Gastrocnemius medialis (tissue), 4 donors: Measurements from ENCODE around the gene NTM. TPM values are rescaled to one million over a fixed set of nuclear protein-coding genes. Genes with fewer than 3 reads are reported as not detected.

ENCODE experiments used
- ATAC-seq, 2 donors: fragments of 150-250 bp; one replicate each; pipeline ENCODE4 v1.9.1; 2016
- DNase-seq, 2 donors: peaks; one replicate each; pipeline ENCODE4 v3.0.0-alpha.2; 2019
- H3K27ac ChIP-seq, 4 donors: fragments of 200-600 bp; sonication (generic); 1 replicate in 1 of 4; 2 replicates in 3 of 4; pipeline ENCODE4 v1.5.1; 2016 to 2018; ENCODE audit warnings: mild to moderate bottlenecking in 2 of 4, moderate library complexity in 1 of 4
- H3K27me3 ChIP-seq, 3 donors: fragments of 200-600 bp; sonication (generic) in 2 of 3; 1 replicate in 1 of 3; 2 replicates in 2 of 3; pipeline versions ENCODE4 v1.5.1 to v1.6.0; 2016 to 2019; ENCODE audit warnings: mild to moderate bottlenecking in 1 of 3, moderate library complexity in 1 of 3
- H3K36me3 ChIP-seq, 2 donors: fragments of 200-600 bp; sonication (generic) in 1 of 2; one replicate each; pipeline ENCODE4 v1.5.1; 2017 to 2018
- H3K4me1 ChIP-seq, 2 donors: fragments of 200-600 bp; sonication (generic) in 1 of 2; one replicate each; pipeline ENCODE4 v1.5.1; 2016 to 2017; ENCODE audit warnings: mild to moderate bottlenecking in 2 of 2
- H3K4me3 ChIP-seq, 4 donors: fragments of 200-600 bp; sonication (generic) in 3 of 4; 1 replicate in 1 of 4; 2 replicates in 3 of 4; pipeline ENCODE4 v1.5.1; 2016 to 2019; ENCODE audit warnings: mild to moderate bottlenecking in 2 of 4
- H3K9me3 ChIP-seq, 3 donors: fragments of 200-600 bp; sonication (generic) in 2 of 3; 1 replicate in 1 of 3; 2 replicates in 2 of 3; pipeline ENCODE4 v1.5.1; 2016 to 2019
- CTCF ChIP-seq, 5 experiments: fragments of 450-650 bp in 3 of 5; fragments of 200-600 bp in 2 of 5; sonication (generic) in 2 of 5; IDR thresholded peaks in 4 of 5; conservative IDR thresholded peaks in 1 of 5; 1 replicate in 4 of 5; 2 replicates in 1 of 5; pipeline ENCODE4 v1.5.1; 2016 to 2019; ENCODE audit warnings: antibody characterized with exemption in 5 of 5, mild to moderate bottlenecking in 3 of 5, moderate library complexity in 3 of 5
- POLR2A ChIP-seq, 2 donors: fragments of 450-650 bp; IDR thresholded peaks; one replicate each; pipeline ENCODE4 v1.6.1; 2017; ENCODE audit warnings: antibody characterized with exemption in 2 of 2, mild to moderate bottlenecking in 2 of 2, moderate library complexity in 2 of 2
- in situ Hi-C, 4 donors: fragments of 200-750 bp; cut with MboI; loops; one replicate each; pipeline versions ENCODE4 v1.15.0 to v1.8.0; 2017; ENCODE audit warnings: low sequenced_read_pairs in 4 of 4
- intact Hi-C: fragments of 100-400 bp; cut with DNase I; formaldehyde crosslinking; loops from one replicate; pipeline ENCODE4 v1.15.1; 2023; ENCODE audit warnings: low total_unique reads
- total RNA-seq, 4 donors: library from RNA; depleted of rRNA; stranded (reverse); fragments of >200 nt; gene quantifications; one replicate each; pipeline versions ENCODE4 v1.1.0 to v1.2.3, GENCODE V29; 2016

Gene NTM
- total RNA-seq, 4 donors from 2014 or later, result 0.69 TPM; not detected in 3

- Histone ChIP-seq H3K36me3 (no peaks in the 10 kb centered on the region), H3K27ac (no peak overlapping the region), H3K9me3 (no peaks in the 10 kb centered on the region), H3K4me3 (no peak overlapping the region), H3K27me3 (no peaks in the 10 kb centered on the region), H3K4me1 (no peaks in the 10 kb centered on the region)
- in situ Hi-C loops, result no loop called here
- no peak for DNase-seq
- intact Hi-C loops, result no loop called here
- TF ChIP-seq CTCF (IDR thresholded peaks at IDR 0.05 in 4 of 5, conservative IDR thresholded peaks at IDR 0.05 in 1 of 5) (no peak), POLR2A (IDR thresholded peaks at IDR 0.05) (no peak)
- ATAC-seq, result peak in 1 of 2 donors; percentile 47
These were observed 529.6 kb downstream of the NTM start for GRCh38 chr11:131899950-131900580.

GRCh38 chr11:131902421-131902820, 532.0 kb downstream of the NTM start:
- Histone ChIP-seq H3K4me3 (no peak overlapping the region), H3K36me3 (no peaks in the 10 kb centered on the region), H3K27me3 (no peaks in the 10 kb centered on the region), H3K9me3 (no peaks in the 10 kb centered on the region), H3K27ac (no peak overlapping the region), H3K4me1 (no peaks in the 10 kb centered on the region)
- ATAC-seq (no peak), DNase-seq (no peak)
- in situ Hi-C loops (no loop called here), intact Hi-C loops (no loop called here)
- TF ChIP-seq CTCF (IDR thresholded peaks at IDR 0.05 in 4 of 5, conservative IDR thresholded peaks at IDR 0.05 in 1 of 5) (no peak), POLR2A (IDR thresholded peaks at IDR 0.05) (no peak)

- in situ Hi-C loops, result no loop called here
- TF ChIP-seq POLR2A (IDR thresholded peaks at IDR 0.05) (no peak), CTCF (IDR thresholded peaks at IDR 0.05 in 4 of 5, conservative IDR thresholded peaks at IDR 0.05 in 1 of 5) (no peak)
- H3K4me1 ChIP-seq, result no peaks in the 10 kb centered on the region
These were observed 532.7 kb downstream of the NTM start for GRCh38 chr11:131903074-131903473.

GRCh38 chr11:131904756-131905155, 534.3 kb downstream of the NTM start:
- no peaks in the 10 kb centered on the region for H3K9me3 ChIP-seq
- intact Hi-C loops, result no loop called here

More at GRCh38 chr11:131903074-131903473, 532.7 kb downstream of the NTM start:
- Histone ChIP-seq H3K36me3 (no peaks in the 10 kb centered on the region), H3K9me3 (no peaks in the 10 kb centered on the region), H3K4me3 (no peak overlapping the region), H3K27ac (no peak overlapping the region), H3K27me3 (no peaks in the 10 kb centered on the region)
- DNase-seq, result no peak
- intact Hi-C loops, result no loop called here
- ATAC-seq, result no peak

More at GRCh38 chr11:131904756-131905155, 534.3 kb downstream of the NTM start:
- no peak for DNase-seq
- in situ Hi-C loops, result no loop called here
- no peak overlapping the region for H3K4me3 ChIP-seq
- TF ChIP-seq CTCF (IDR thresholded peaks at IDR 0.05 in 4 of 5, conservative IDR thresholded peaks at IDR 0.05 in 1 of 5) (no peak), POLR2A (IDR thresholded peaks at IDR 0.05) (no peak)
- no peaks in the 10 kb centered on the region for H3K36me3 ChIP-seq
- no peak overlapping the region for H3K27ac ChIP-seq
- ATAC-seq, result no peak
- H3K27me3 ChIP-seq, result peaks cover 0 to 8% (median 4%) of the 10 kb centered on the region in 3 donors
- H3K4me1 ChIP-seq, result no peaks in the 10 kb centered on the region
